HepG2 (cell line): ENCODE data around the gene LAMB3. TPM values are rescaled to one million over a fixed set of nuclear protein-coding genes. Genes with fewer than 3 reads are reported as not detected.

ENCODE experiments used
- ELF3 ChIP-seq: IDR thresholded peaks from 2 replicates; pipeline ENCODE4 v1.6.1; 2016; ENCODE audit warnings: missing genetic modification reagents, missing compliant biosample characterization
- MLXIP ChIP-seq: sonication (generic); formaldehyde crosslinking; IDR thresholded peaks from 2 replicates; pipeline ENCODE4 v1.9.0; 2021; ENCODE audit warnings: missing genetic modification reagents, borderline replicate concordance
- MXD1 ChIP-seq: sonication (generic); formaldehyde crosslinking; IDR thresholded peaks from 2 replicates; pipeline ENCODE4 v1.4.0; 2020; ENCODE audit warnings: mild to moderate bottlenecking, missing genetic modification reagents
- NPAS2 ChIP-seq: sonication (generic); formaldehyde crosslinking; IDR thresholded peaks from 2 replicates; pipeline ENCODE4 v1.8.0; 2022; ENCODE audit warnings: mild to moderate bottlenecking, missing genetic modification reagents, borderline replicate concordance
- NR2C2 ChIP-seq: sonication (generic); formaldehyde crosslinking; IDR thresholded peaks from 2 replicates; pipeline ENCODE4 v1.4.0; 2020; ENCODE audit warnings: missing genetic modification reagents, mild to moderate bottlenecking, moderate library complexity, borderline replicate concordance
- NR2F1 ChIP-seq, 2 experiments: fragments of 450-650 bp in 1 of 2; formaldehyde crosslinking in 1 of 2; IDR thresholded peaks; 2 replicates each; pipeline versions ENCODE4 v1.5.0 to v1.6.1; 2016 to 2020; ENCODE audit warnings: mild to moderate bottlenecking in 1 of 2, missing compliant biosample characterization in 1 of 2, missing genetic modification reagents in 1 of 2, moderate library complexity in 1 of 2
- ONECUT2 ChIP-seq: sonication (generic); formaldehyde crosslinking; IDR thresholded peaks from 2 replicates; pipeline ENCODE4 v1.4.0; 2020; ENCODE audit warnings: missing genetic modification reagents
- SMAD3 ChIP-seq: sonication (generic); formaldehyde crosslinking; IDR thresholded peaks from 2 replicates; pipeline ENCODE4 v1.4.0; 2020; ENCODE audit warnings: missing genetic modification reagents
- SNAI1 ChIP-seq: sonication (generic); formaldehyde crosslinking; IDR thresholded peaks from 2 replicates; pipeline ENCODE4 v1.5.0; 2020; ENCODE audit warnings: mild to moderate bottlenecking, missing genetic modification reagents, borderline replicate concordance
- SNRNP70 ChIP-seq: fragments of 200-400 bp; formaldehyde crosslinking; IDR thresholded peaks from 2 replicates; pipeline ENCODE4 v1.6.1; 2017; ENCODE audit warnings: mild to moderate bottlenecking, low read depth, low read length, moderate library complexity
- SYNCRIP ChIP-seq: fragments of 200-400 bp; formaldehyde crosslinking; IDR thresholded peaks from 2 replicates; pipeline ENCODE4 v1.6.1; 2018; ENCODE audit warnings: mild to moderate bottlenecking, low read depth, low read length; ENCODE audit not compliant: insufficient read depth
- ZFP82 ChIP-seq: sonication (generic); formaldehyde crosslinking; IDR thresholded peaks from 2 replicates; pipeline ENCODE4 v1.5.1; 2020; ENCODE audit warnings: mild to moderate bottlenecking, missing genetic modification reagents, borderline replicate concordance
- ZNF280D ChIP-seq: sonication (generic); formaldehyde crosslinking; IDR thresholded peaks from 2 replicates; pipeline ENCODE4 v1.5.1; 2020; ENCODE audit warnings: mild to moderate bottlenecking, missing genetic modification reagents
- ZNF350 ChIP-seq: sonication (generic); formaldehyde crosslinking; IDR thresholded peaks from 2 replicates; pipeline ENCODE4 v1.4.0; 2020; ENCODE audit warnings: mild to moderate bottlenecking, low read depth, missing genetic modification reagents, borderline replicate concordance
- ZNF451 ChIP-seq: sonication (generic); formaldehyde crosslinking; IDR thresholded peaks from 2 replicates; pipeline ENCODE4 v1.5.0; 2020; ENCODE audit warnings: mild to moderate bottlenecking, missing genetic modification reagents
- ZNF552 ChIP-seq: sonication (generic); formaldehyde crosslinking; IDR thresholded peaks from 2 replicates; pipeline ENCODE4 v1.9.0; 2022; ENCODE audit warnings: missing genetic modification reagents, mild to moderate bottlenecking, borderline replicate concordance
- ZNF614 ChIP-seq: IDR thresholded peaks from 2 replicates; pipeline ENCODE4 v1.6.1; 2018; ENCODE audit warnings: missing biosample characterization, missing genetic modification reagents, inconsistent platforms, borderline replicate concordance
- ZNF740 ChIP-seq: sonication (generic); formaldehyde crosslinking; IDR thresholded peaks from 2 replicates; pipeline ENCODE4 v1.4.0; 2020; ENCODE audit warnings: missing genetic modification reagents
- ZSCAN30 ChIP-seq: sonication (generic); formaldehyde crosslinking; IDR thresholded peaks from 2 replicates; pipeline ENCODE4 v1.5.0; 2020; ENCODE audit warnings: mild to moderate bottlenecking, missing genetic modification reagents
- ZSCAN5A ChIP-seq: sonication (generic); formaldehyde crosslinking; IDR thresholded peaks from 2 replicates; pipeline ENCODE4 v1.8.0; 2022; ENCODE audit warnings: mild to moderate bottlenecking, missing genetic modification reagents, borderline replicate concordance
- polyA plus RNA-seq, 8 experiments: library from polyadenylated mRNA; depleted of rRNA in 3 of 8; stranded (reverse) in 7 of 8; unstranded in 1 of 8; fragments of >200 nt; fragmentation: Illumina TruSeq in 4 of 8; extraction: Trizol in 4 of 8; gene quantifications; 2 replicates each; pipeline versions ENCODE4 v1.2.1 to v1.2.3, GENCODE V29; 2011 to 2016; ENCODE audit warnings: low read depth in 4 of 8, missing spikeins in 1 of 8, mixed read lengths in 1 of 8; ENCODE audit not compliant: insufficient read depth in 1 of 8
- total RNA-seq, 5 experiments: library from RNA; depleted of rRNA; stranded (reverse); fragments of >200 nt; fragmentation: Illumina TruSeq; extraction: Trizol; gene quantifications; 2 replicates each; pipeline ENCODE4 v1.2.3, GENCODE V29; 2016; ENCODE audit warnings: low read depth in 1 of 5

Gene LAMB3
- total and polyA plus RNA-seq, 2 of the 13 experiments (the other 11 are each of a cell fraction or from before 2014, with no cell fraction given): 0.18 to 0.24 TPM

- TF ChIP-seq ZSCAN5A (CRISPR knock-in tag): no peak
- 0 out of 2 replicates have a peak, but pooled peaks have one; percentile 31 for TF ChIP-seq ELF3 (CRISPR knock-in tag)
- no peak for TF ChIP-seq NPAS2 (CRISPR knock-in tag)
- TF ChIP-seq ZNF552 (CRISPR knock-in tag): no peak
- no peak for TF ChIP-seq ZNF350 (CRISPR knock-in tag)
- no peak for TF ChIP-seq SNAI1
- TF ChIP-seq SYNCRIP: no peak
- no peak for TF ChIP-seq ZSCAN30 (CRISPR knock-in tag)
- no peak for TF ChIP-seq MXD1 (CRISPR knock-in tag)
- TF ChIP-seq MLXIP: no peak
- no peak for TF ChIP-seq ZNF280D (CRISPR knock-in tag)
- peak; percentile 52 to 72; a peak in 3 of 4 replicates for TF ChIP-seq NR2F1 (CRISPR knock-in tag; IDR thresholded peaks at IDR 0.05)
- TF ChIP-seq SNRNP70: no peak
- TF ChIP-seq ZNF614: no peak
- peak; percentile 76 for TF ChIP-seq ONECUT2 (CRISPR knock-in tag)
- TF ChIP-seq ZNF740: no peak
- no peak for TF ChIP-seq ZNF451 (CRISPR knock-in tag)
- TF ChIP-seq NR2C2 (CRISPR knock-in tag): no peak
- TF ChIP-seq ZFP82 (CRISPR knock-in tag): no peak
- TF ChIP-seq SMAD3 (CRISPR knock-in tag): no peak
These were observed 21.6 kb upstream of the LAMB3 start (continued) for GRCh38 chr1:209673631-209674417.
